Measurements from ENCODE around the gene ZNF532. TPM values are rescaled to one million over a fixed set of nuclear protein-coding genes. Genes with fewer than 3 reads are reported as not detected.

Gene ZNF532
- total RNA-seq, 1 donor from 2014 or later, result 1.5 TPM

GRCh38 chr18:58886864-58887612 is 22.4 kb downstream of the ZNF532 start:
- peaks cover 27% of the 10 kb centered on the region for H3K27me3 Mint-ChIP-seq (ENCODE audit: insufficient read depth)
- DNase-seq (ENCODE audit: low spot score), result no peak
- H3K4me1 Mint-ChIP-seq (ENCODE audit: low read depth), result peaks cover 14% of the 10 kb centered on the region
- intact Hi-C loops (cut with micrococcal nuclease), result no loop called here
- no peak overlapping the region for H3K4me3 Mint-ChIP-seq
- no peak overlapping the region for H3K27ac Mint-ChIP-seq
- H3K36me3 Mint-ChIP-seq (ENCODE audit: low read depth), result no peaks in the 10 kb centered on the region
- no peaks in the 10 kb centered on the region for H3K9me3 Mint-ChIP-seq

DNA sequence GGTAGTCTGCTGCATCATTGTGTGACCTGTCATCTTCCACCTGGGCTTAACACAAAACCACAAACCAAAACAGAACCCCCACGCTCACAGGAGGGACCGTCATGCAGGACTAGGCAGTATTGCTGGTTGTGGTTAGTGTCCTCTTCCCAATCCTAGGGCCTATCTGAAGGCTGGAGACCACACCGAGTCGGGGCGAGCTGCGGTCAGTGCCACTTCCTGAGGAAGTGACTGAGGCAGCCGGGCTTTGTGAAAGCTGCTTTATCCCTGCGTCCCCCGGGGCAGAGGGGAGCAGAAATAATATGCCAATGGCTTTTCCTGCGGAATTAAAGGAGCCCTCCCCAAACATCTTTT is 22.9 kb downstream of the ZNF532 start:
- no peak overlapping the region for H3K27ac Mint-ChIP-seq
- intact Hi-C loops (cut with micrococcal nuclease), result no loop called here

DNA sequence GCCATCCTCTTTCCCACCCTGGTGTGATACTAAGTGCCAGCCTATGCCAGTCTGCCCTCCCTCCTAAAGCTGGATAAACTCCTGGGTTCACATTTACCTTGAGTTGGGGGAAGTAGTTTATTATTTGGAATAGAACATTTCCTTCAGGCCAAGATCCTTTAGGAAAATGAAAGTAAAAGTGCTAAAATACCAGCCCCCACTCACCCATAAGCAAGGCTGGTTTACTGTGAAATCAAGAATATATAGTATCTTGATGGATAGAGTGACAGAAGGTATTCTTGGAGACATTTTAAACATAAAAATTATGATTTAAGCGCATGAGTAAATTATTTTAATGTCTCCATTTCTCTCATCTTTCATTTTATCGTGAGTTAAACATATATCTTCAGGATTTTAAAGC is 27.1 kb downstream of the ZNF532 start:
- intact Hi-C loops (cut with micrococcal nuclease), result no loop called here
- Mint-ChIP-seq H3K4me1 (ENCODE audit: low read depth) (peaks cover 20% of the 10 kb centered on the region), H3K4me3 (no peak overlapping the region), H3K36me3 (ENCODE audit: low read depth) (no peaks in the 10 kb centered on the region), H3K27me3 (ENCODE audit: insufficient read depth) (peaks cover 23% of the 10 kb centered on the region), H3K27ac (no peak overlapping the region), H3K9me3 (no peaks in the 10 kb centered on the region)
- no peak for DNase-seq (ENCODE audit: low spot score)

More for the DNA sequence above, 22.9 kb downstream of the ZNF532 start:
- no peaks in the 10 kb centered on the region for H3K36me3 Mint-ChIP-seq (ENCODE audit: low read depth)
- no peaks in the 10 kb centered on the region for H3K9me3 Mint-ChIP-seq
- H3K4me3 Mint-ChIP-seq, result no peak overlapping the region
- peaks cover 27% of the 10 kb centered on the region for H3K27me3 Mint-ChIP-seq (ENCODE audit: insufficient read depth)
- DNase-seq (ENCODE audit: low spot score), result no peak
- H3K4me1 Mint-ChIP-seq (ENCODE audit: low read depth), result peaks cover 14% of the 10 kb centered on the region

- H3K27me3 Mint-ChIP-seq (ENCODE audit: insufficient read depth), result peaks cover 16% of the 10 kb centered on the region
Measured at GRCh38 chr18:58892488-58892887, 27.8 kb downstream of the ZNF532 start.

GRCh38 chr18:58893388-58894099 is 28.9 kb downstream of the ZNF532 start:
- Mint-ChIP-seq H3K4me3 (no peak overlapping the region), H3K27me3 (ENCODE audit: insufficient read depth) (peaks cover 15% of the 10 kb centered on the region), H3K36me3 (ENCODE audit: low read depth) (no peaks in the 10 kb centered on the region), H3K9me3 (no peaks in the 10 kb centered on the region), H3K4me1 (ENCODE audit: low read depth) (peaks cover 10% of the 10 kb centered on the region), H3K27ac (no peak overlapping the region)
- DNase-seq (ENCODE audit: low spot score), result no peak
- intact Hi-C loops (cut with micrococcal nuclease), result no loop called here

More at GRCh38 chr18:58892488-58892887, 27.8 kb downstream of the ZNF532 start:
- H3K36me3 Mint-ChIP-seq (ENCODE audit: low read depth), result no peaks in the 10 kb centered on the region
- no peak for DNase-seq (ENCODE audit: low spot score)
- no peak overlapping the region for H3K27ac Mint-ChIP-seq
- intact Hi-C loops (cut with micrococcal nuclease), result no loop called here
- no peak overlapping the region for H3K4me3 Mint-ChIP-seq
- peaks cover 13% of the 10 kb centered on the region for H3K4me1 Mint-ChIP-seq (ENCODE audit: low read depth)
- H3K9me3 Mint-ChIP-seq, result no peaks in the 10 kb centered on the region

- Mint-ChIP-seq H3K4me3 (no peak overlapping the region), H3K4me1 (ENCODE audit: low read depth) (peaks cover 10% of the 10 kb centered on the region), H3K9me3 (no peaks in the 10 kb centered on the region), H3K27me3 (ENCODE audit: insufficient read depth) (peaks cover 12% of the 10 kb centered on the region), H3K36me3 (ENCODE audit: low read depth) (no peaks in the 10 kb centered on the region), H3K27ac (no peak overlapping the region)
- DNase-seq (ENCODE audit: low spot score), result no peak
- intact Hi-C loops (cut with micrococcal nuclease), result no loop called here
Measured at GRCh38 chr18:58894930-58895329, 30.3 kb downstream of the ZNF532 start.

- H3K27me3 Mint-ChIP-seq (ENCODE audit: insufficient read depth), result peaks cover 12% of the 10 kb centered on the region
Measured at GRCh38 chr18:58895385-58895784, 30.7 kb downstream of the ZNF532 start.

GRCh38 chr18:58896268-58896667 is 31.6 kb downstream of the ZNF532 start:
- Mint-ChIP-seq H3K4me1 (ENCODE audit: low read depth) (peaks cover 10% of the 10 kb centered on the region), H3K36me3 (ENCODE audit: low read depth) (no peaks in the 10 kb centered on the region), H3K27me3 (ENCODE audit: insufficient read depth) (peaks cover 8% of the 10 kb centered on the region), H3K27ac (no peak overlapping the region), H3K9me3 (no peaks in the 10 kb centered on the region), H3K4me3 (no peak overlapping the region)
- no peak for DNase-seq (ENCODE audit: low spot score)
- intact Hi-C loops (cut with micrococcal nuclease), result no loop called here

More at GRCh38 chr18:58895385-58895784, 30.7 kb downstream of the ZNF532 start:
- Mint-ChIP-seq H3K36me3 (ENCODE audit: low read depth) (no peaks in the 10 kb centered on the region), H3K27ac (no peak overlapping the region), H3K4me1 (ENCODE audit: low read depth) (peaks cover 10% of the 10 kb centered on the region), H3K9me3 (no peaks in the 10 kb centered on the region), H3K4me3 (no peak overlapping the region)
- DNase-seq (ENCODE audit: low spot score), result no peak
- intact Hi-C loops (cut with micrococcal nuclease), result no loop called here

GRCh38 chr18:58896734-58897508 is 32.2 kb downstream of the ZNF532 start:
- no peaks in the 10 kb centered on the region for H3K9me3 Mint-ChIP-seq

DNA sequence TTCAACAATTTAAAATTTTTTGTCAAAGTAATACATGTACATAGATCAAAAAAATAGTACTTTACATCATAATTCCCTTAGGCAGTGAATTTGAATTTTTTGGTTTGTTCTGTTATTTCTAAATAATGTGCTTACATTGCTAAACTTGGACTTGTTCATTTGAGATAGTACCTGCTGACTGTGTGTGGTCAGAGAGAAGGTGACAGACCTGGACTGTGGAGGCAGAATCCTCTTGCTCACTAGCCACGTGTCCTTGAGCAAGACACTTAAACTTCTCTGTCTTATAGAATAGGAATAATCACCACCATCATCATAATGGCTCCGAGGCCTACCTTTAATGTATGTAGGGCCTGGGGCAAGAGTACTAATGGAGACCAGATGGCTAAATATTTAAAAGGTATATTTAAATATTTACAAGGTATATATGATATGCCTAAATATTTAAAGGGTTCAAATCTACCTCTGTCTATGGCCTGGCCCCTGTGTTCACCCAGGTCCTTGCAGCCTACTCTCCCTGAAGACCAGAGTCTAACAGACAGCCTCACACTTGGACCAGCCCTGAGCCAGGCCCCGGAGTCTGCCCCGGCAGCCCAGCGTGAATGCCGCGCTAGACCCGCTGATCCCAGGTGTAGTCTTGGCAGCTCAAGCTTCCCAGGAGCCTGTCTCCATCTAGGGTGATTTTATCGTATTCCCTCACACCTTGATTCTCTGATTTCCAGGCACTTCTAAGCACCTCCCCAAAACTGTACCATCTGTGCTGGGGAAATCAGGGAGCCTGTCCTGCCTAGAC is 33.5 kb downstream of the ZNF532 start:
- H3K4me1 Mint-ChIP-seq (ENCODE audit: low read depth), result peaks cover 6% of the 10 kb centered on the region
- H3K36me3 Mint-ChIP-seq (ENCODE audit: low read depth), result no peaks in the 10 kb centered on the region
- no peak for DNase-seq (ENCODE audit: low spot score)
- intact Hi-C loops (cut with micrococcal nuclease), result no loop called here
- peaks cover 11% of the 10 kb centered on the region for H3K27me3 Mint-ChIP-seq (ENCODE audit: insufficient read depth)
- H3K4me3 Mint-ChIP-seq, result no peak overlapping the region
- no peak overlapping the region for H3K27ac Mint-ChIP-seq
- no peaks in the 10 kb centered on the region for H3K9me3 Mint-ChIP-seq

More at GRCh38 chr18:58896734-58897508, 32.2 kb downstream of the ZNF532 start:
- H3K4me1 Mint-ChIP-seq (ENCODE audit: low read depth), result peaks cover 6% of the 10 kb centered on the region
- intact Hi-C loops (cut with micrococcal nuclease), result no loop called here
- H3K27me3 Mint-ChIP-seq (ENCODE audit: insufficient read depth), result peaks cover 9% of the 10 kb centered on the region
- H3K4me3 Mint-ChIP-seq, result no peak overlapping the region
- no peaks in the 10 kb centered on the region for H3K36me3 Mint-ChIP-seq (ENCODE audit: low read depth)
- H3K27ac Mint-ChIP-seq, result no peak overlapping the region
- no peak for DNase-seq (ENCODE audit: low spot score)

DNA sequence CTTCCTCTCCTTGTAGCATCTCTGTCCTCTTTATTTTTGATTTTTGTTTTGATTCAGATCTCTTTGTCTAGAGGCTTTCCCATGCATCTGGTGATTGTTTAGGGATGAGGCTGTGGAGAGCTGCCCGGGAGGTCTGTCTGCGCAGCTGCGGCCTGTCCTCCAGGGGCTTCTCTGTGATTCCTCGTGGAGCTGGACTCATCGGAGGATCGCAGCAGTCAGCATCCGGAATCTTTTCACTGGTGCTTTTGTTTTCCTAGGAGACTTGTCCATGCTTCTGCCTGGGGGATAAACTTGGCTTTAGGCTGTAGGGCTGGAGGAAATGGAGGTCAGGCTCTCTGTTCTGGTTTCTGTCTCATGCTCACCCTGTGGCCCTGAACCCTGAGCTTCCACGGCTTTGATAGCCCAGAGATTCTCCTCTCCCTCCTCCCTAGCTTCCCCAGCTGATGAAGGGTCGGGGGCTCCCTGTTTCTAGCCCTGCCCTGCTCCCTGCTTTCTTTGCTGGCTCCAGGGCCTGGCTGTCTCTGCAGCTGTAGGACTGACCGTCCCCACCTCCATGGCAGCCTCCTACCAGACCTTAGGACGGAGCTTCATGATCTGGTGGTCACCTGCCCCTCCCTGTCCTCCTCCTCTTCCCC is 35.5 kb downstream of the ZNF532 start:
- Mint-ChIP-seq H3K27ac (no peak overlapping the region), H3K36me3 (ENCODE audit: low read depth) (no peaks in the 10 kb centered on the region), H3K9me3 (no peaks in the 10 kb centered on the region), H3K27me3 (ENCODE audit: insufficient read depth) (peaks cover 5% of the 10 kb centered on the region), H3K4me3 (no peak overlapping the region), H3K4me1 (ENCODE audit: low read depth) (peaks cover 6% of the 10 kb centered on the region)
- intact Hi-C loops (cut with micrococcal nuclease), result no loop called here
- no peak for DNase-seq (ENCODE audit: low spot score)

DNA sequence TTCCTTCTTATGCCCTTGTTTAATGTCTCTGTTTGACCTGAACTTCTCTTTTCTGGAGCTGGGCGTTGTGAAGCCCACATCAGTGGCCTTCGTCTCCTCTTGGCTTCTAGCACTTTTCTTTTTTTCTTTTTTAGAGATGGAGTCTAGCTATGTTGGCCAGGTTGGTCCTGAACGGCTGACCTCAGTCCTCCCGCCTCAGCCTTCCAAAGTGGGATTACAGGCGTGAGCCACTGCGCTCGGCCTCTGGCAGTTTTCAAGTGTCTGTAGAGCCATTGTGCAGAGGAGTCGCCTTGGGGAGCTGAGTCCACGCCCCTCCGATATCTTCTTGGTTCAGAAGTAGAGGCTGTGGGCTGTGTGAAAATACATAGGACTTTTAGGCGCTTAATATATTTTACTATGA is 36.5 kb downstream of the ZNF532 start:
- no peaks in the 10 kb centered on the region for H3K36me3 Mint-ChIP-seq (ENCODE audit: low read depth)
- H3K27ac Mint-ChIP-seq, result no peak overlapping the region
- peaks cover 4% of the 10 kb centered on the region for H3K4me1 Mint-ChIP-seq (ENCODE audit: low read depth)
- intact Hi-C loops (cut with micrococcal nuclease), result no loop called here
- no peak overlapping the region for H3K4me3 Mint-ChIP-seq
- no peaks in the 10 kb centered on the region for H3K9me3 Mint-ChIP-seq
- no peak for DNase-seq (ENCODE audit: low spot score)
- peaks cover 3% of the 10 kb centered on the region for H3K27me3 Mint-ChIP-seq (ENCODE audit: insufficient read depth)
